Measurements from ENCODE around the gene CPEB1. TPM values are rescaled to one million over a fixed set of nuclear protein-coding genes. Genes with fewer than 3 reads are reported as not detected.
A peak's percentile ranks its signal among the peaks of the same experiment; 100 is the strongest.

CPEB1 gene
- total RNA-seq, 1 experiment from 2014 or later, result 1.0 TPM

- H3K4me3 Mint-ChIP-seq, result no peak overlapping the region
- DNase-seq, result peak; percentile 25
- H4K91ac ChIP-seq (ENCODE audit: insufficient read length, low read depth, low read length), result no peak overlapping the region
These were observed 113.4 kb downstream of the CPEB1 start for GRCh38 chr15:82533801-82534200.

More at GRCh38 chr15:82533801-82534200, 113.4 kb downstream of the CPEB1 start:
- no CpG with 5 or more reads among the region's 3 CpGs for WGBS (ENCODE audit: extremely low coverage, insufficient read length, low lambda C conversion rate)
- H3K4me1 ChIP-seq (ENCODE audit: insufficient read depth, low read length), result 0 out of 2 replicates have a peak, but pooled peaks cover 2% of the 10 kb centered on the region
- H3K4me2 ChIP-seq (ENCODE audit: insufficient read depth, insufficient read length, low read length), result no peak overlapping the region
- peaks cover 4% of the 10 kb centered on the region for H3K23me2 ChIP-seq (ENCODE audit: insufficient read length, low read depth, low read length, poor library complexity, severe bottlenecking)
- no peak overlapping the region for H2AFZ ChIP-seq (ENCODE audit: low read length)
- no peaks in the 10 kb centered on the region for H4K20me1 ChIP-seq (ENCODE audit: control insufficient read depth, insufficient read depth, insufficient read length)
- H3K14ac ChIP-seq (ENCODE audit: insufficient read depth, low read length), result no peak overlapping the region
- no peak overlapping the region for H2BK15ac ChIP-seq (ENCODE audit: low read depth, low read length)
- Mint-ChIP-seq H3K27ac (no peak overlapping the region), H3K4me1 (peaks cover 19 to 23% of the 10 kb centered on the region in 2 experiments), H3K27me3 (ENCODE audit: low read depth) (no peaks in the 10 kb centered on the region; the same call in 1 of the 2 replicates), H3K36me3 (ENCODE audit: insufficient read depth in 1 of 3, low read depth in 3 of 3) (peaks cover 42 to 65% (median 48%) of the 10 kb centered on the region in 3 experiments), H3K9me3 (no peaks in the 10 kb centered on the region)
- H2BK5ac ChIP-seq (ENCODE audit: insufficient read length, low read length), result no peak overlapping the region
- peaks cover 2% of the 10 kb centered on the region; the same call in 1 of the 2 replicates for H3K79me2 ChIP-seq (ENCODE audit: insufficient read depth, low read length)
- H2BK12ac ChIP-seq (ENCODE audit: insufficient read length, low read depth, low read length), result no peak overlapping the region
- no peak overlapping the region for H2AK5ac ChIP-seq (ENCODE audit: insufficient read length, low read length)
- no peak overlapping the region for H3K23ac ChIP-seq (ENCODE audit: insufficient read length, low read depth, low read length)
- no peak overlapping the region for H3K4ac ChIP-seq (ENCODE audit: low read depth, low read length)
- TF ChIP-seq CTCF (conservative IDR thresholded peaks at IDR 0.05), result no peak
- no peaks in the 10 kb centered on the region for H3K79me1 ChIP-seq (ENCODE audit: insufficient read depth, low read depth, low read length, poor library complexity, severe bottlenecking)
- H2BK120ac ChIP-seq (ENCODE audit: low read depth, low read length, poor library complexity, severe bottlenecking), result no peak overlapping the region
- H3K27ac ChIP-seq (ENCODE audit: insufficient read length, low read depth, low read length), result no peak overlapping the region
- no peak overlapping the region for H3K56ac ChIP-seq (ENCODE audit: insufficient read length, low read depth, low read length)
- no peak overlapping the region for H4K8ac ChIP-seq (replicated peaks; ENCODE audit: insufficient read length, low read depth, low read length)
- H3K9ac ChIP-seq (ENCODE audit: extremely low read depth, insufficient read length, low read length), result no peak overlapping the region
- H4K5ac ChIP-seq (ENCODE audit: insufficient read length, low read depth, low read length), result no peak overlapping the region
- no peak overlapping the region for H2BK20ac ChIP-seq (ENCODE audit: low read depth, low read length, poor library complexity, severe bottlenecking)
- H3T11ph ChIP-seq (ENCODE audit: low read length), result no peak overlapping the region
- H3K18ac ChIP-seq (ENCODE audit: insufficient read length, low read depth, low read length), result no peak overlapping the region
- H3K27me3 ChIP-seq (ENCODE audit: insufficient read depth, low read length), result no peaks in the 10 kb centered on the region
- no peaks in the 10 kb centered on the region for H3K9me3 ChIP-seq (ENCODE audit: control insufficient read depth, low read depth, low read length)

Data from H9 (cell line).